Pancreas (tissue), 10 donors: Measurements from ENCODE around the gene HMGXB4. TPM values are rescaled to one million over a fixed set of nuclear protein-coding genes. Genes with fewer than 3 reads are reported as not detected.

Experiments used
- ATAC-seq, 4 donors: fragments of 200-7000 bp; cut with Tn5 transposase; one replicate each; pipeline versions ENCODE4 v1.8.0 to v1.9.1; 2020; ENCODE audit warnings: mild to moderate bottlenecking in 4 of 4, moderate library complexity in 4 of 4
- DNase-seq, 6 donors: peaks; one replicate each; pipeline ENCODE4 v3.0.0-alpha.2; 2020
- FAIRE-seq: peaks from 2 replicates; lab custom pipeline; 2012; peaks lifted over from hg19 to GRCh38; lab: Jason Lieb, UNC
- H3K27ac ChIP-seq, 4 donors: fragments of 200-600 bp; sonication (generic); 1 replicate in 3 of 4; 2 replicates in 1 of 4; pipeline versions ENCODE4 v1.5.0 to v1.8.0; 2020
- H3K27me3 ChIP-seq, 4 donors: fragments of 200-600 bp; one replicate each; pipeline ENCODE4 v1.8.0; 2021
- H3K36me3 ChIP-seq, 3 donors: fragments of 200-600 bp; sonication (generic) in 1 of 3; one replicate each; pipeline versions ENCODE4 v1.5.0 to v1.8.0; 2020 to 2021
- H3K4me1 ChIP-seq, 3 donors: fragments of 200-600 bp; one replicate each; pipeline ENCODE4 v1.8.0; 2021
- H3K4me3 ChIP-seq, 4 donors: fragments of 200-600 bp; sonication (generic) in 2 of 4; one replicate each; pipeline versions ENCODE4 v1.5.0 to v1.8.0; 2020 to 2021
- H3K9me3 ChIP-seq, 4 donors: fragments of 200-600 bp; one replicate each; pipeline ENCODE4 v1.8.0; 2021
- WGBS, 2 donors: extraction: QIAGEN DNeasy Blood & Tissue Kit; methylation state at CpG; one replicate each; pipeline ENCODE4 v1.1.7; 2013; 5-methylcytosine and 5-hydroxymethylcytosine counted together
- intact Hi-C, 3 donors: fragments of 100-400 bp; cut with DNase I; formaldehyde crosslinking; loops; one replicate each; pipeline versions ENCODE4 v1.11.1 to v1.14.2; 2022
- polyA plus RNA-seq, 2 donors: library from polyadenylated mRNA; stranded (reverse); fragments of 200-250 nt; gene quantifications; one replicate each; pipeline ENCODE4 v1.2.3, GENCODE V29; 2013
- total RNA-seq, 6 donors: library from RNA; stranded (reverse); fragmentation: NEBNext Ultra II Directional in 4 of 6; extraction: Animal tissue kit (Norgen Biotek cat#: 25700) in 4 of 6; gene quantifications; one replicate each; pipeline versions ENCODE4 v1.2.1 to v1.2.4, GENCODE V29; 2021 to 2023
- TF ChIP-seq, protein P1 (sequence below), 4 donors: fragments of 200-600 bp; sonication (generic) in 3 of 4; IDR thresholded peaks; one replicate each; pipeline versions ENCODE4 v1.5.0 to v1.8.0; 2021; ENCODE audit warnings: antibody characterized with exemption in 4 of 4
- donor health status: healthy with polysubstance abuse.
- donor health status: DM: no; HTN: no; CAD: no; lungs with moderate emphysema.
- donor health status: DM: no; HTN: no; CAD: no.
- donor health status: control.
- donor health status: control.
- donor health status: Bipolar disorder and iron deficiency.
- donor health status: DM: yes; HTN: yes; CAD: no.
- donor health status: DM: no; HTN: no; CAD: no.
- donor health status: DM: no; HTN: no; CAD: no.
- donor health status: DM: yes; HTN: yes; CAD: no.

Gene HMGXB4
- total and polyA plus RNA-seq, 8 donors, result 4.8 to 10.1 (median 6.0) TPM

DNA sequence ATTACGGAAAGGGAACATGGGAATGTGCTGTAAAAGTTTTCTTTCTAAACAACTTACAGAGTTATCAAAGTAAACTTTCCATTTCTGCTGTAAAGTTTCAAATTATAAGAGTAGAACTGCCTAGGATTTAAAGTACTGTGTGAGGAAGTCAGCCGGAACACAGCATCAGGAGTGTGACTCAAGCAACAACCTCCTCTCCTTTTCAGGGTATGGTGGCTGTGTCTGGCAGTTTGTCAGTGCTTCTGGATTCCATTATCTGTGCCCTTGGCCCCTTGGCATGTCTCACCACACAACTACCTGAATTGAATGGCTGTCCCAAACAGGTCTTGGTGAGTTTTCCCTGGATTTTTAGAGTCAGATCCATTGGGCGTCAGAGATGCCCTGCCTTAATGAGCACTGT is 35.5 kb downstream of the HMGXB4 start:
- ATAC-seq (no peak), FAIRE-seq (no peak), DNase-seq (no peak)
- Histone ChIP-seq H3K4me3 (no peak overlapping the region), H3K36me3 (peaks cover 0 to 40% (median 5%) of the 10 kb centered on the region in 3 donors), H3K27me3 (no peaks in the 10 kb centered on the region), H3K4me1 (no peaks in the 10 kb centered on the region), H3K9me3 (no peaks in the 10 kb centered on the region), H3K27ac (no peak overlapping the region)
- WGBS, 2 donors, result 95 to 96% methylated on average over 3 of the region's 3 CpGs
- TF ChIP-seq, protein P1, sequence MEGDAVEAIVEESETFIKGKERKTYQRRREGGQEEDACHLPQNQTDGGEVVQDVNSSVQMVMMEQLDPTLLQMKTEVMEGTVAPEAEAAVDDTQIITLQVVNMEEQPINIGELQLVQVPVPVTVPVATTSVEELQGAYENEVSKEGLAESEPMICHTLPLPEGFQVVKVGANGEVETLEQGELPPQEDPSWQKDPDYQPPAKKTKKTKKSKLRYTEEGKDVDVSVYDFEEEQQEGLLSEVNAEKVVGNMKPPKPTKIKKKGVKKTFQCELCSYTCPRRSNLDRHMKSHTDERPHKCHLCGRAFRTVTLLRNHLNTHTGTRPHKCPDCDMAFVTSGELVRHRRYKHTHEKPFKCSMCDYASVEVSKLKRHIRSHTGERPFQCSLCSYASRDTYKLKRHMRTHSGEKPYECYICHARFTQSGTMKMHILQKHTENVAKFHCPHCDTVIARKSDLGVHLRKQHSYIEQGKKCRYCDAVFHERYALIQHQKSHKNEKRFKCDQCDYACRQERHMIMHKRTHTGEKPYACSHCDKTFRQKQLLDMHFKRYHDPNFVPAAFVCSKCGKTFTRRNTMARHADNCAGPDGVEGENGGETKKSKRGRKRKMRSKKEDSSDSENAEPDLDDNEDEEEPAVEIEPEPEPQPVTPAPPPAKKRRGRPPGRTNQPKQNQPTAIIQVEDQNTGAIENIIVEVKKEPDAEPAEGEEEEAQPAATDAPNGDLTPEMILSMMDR (IDR thresholded peaks at IDR 0.05), result no peak
- intact Hi-C loops, result no loop called here

DNA sequence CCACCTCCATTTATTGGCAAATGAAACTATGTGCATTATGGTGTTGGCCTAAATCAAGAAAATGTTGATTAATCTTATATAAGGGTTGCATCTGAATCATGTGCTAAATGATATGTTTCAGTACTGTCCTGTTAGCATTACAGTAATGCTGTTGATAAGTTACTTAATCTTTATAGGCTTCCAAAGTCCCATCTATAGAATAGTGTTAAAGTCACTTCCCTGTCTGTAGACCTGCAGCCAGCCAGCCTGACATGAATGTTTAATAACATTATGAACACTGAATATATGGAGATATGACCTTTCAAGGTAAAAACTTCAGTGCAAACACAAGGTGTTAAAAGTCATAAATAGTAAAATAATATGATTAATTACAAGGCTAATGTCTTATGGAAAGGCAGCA is 38.8 kb downstream of the HMGXB4 start:
- ATAC-seq (no peak), FAIRE-seq (no peak), DNase-seq (no peak)
- Histone ChIP-seq H3K27me3 (no peaks in the 10 kb centered on the region), H3K9me3 (no peaks in the 10 kb centered on the region), H3K4me1 (peaks cover 0 to 5% (median 3%) of the 10 kb centered on the region in 3 donors), H3K27ac (no peak overlapping the region), H3K4me3 (no peak overlapping the region), H3K36me3 (peaks cover 0 to 25% (median 5%) of the 10 kb centered on the region in 3 donors)
- intact Hi-C loops, result no loop called here
- TF ChIP-seq, protein P1 (IDR thresholded peaks at IDR 0.05), result no peak

DNA sequence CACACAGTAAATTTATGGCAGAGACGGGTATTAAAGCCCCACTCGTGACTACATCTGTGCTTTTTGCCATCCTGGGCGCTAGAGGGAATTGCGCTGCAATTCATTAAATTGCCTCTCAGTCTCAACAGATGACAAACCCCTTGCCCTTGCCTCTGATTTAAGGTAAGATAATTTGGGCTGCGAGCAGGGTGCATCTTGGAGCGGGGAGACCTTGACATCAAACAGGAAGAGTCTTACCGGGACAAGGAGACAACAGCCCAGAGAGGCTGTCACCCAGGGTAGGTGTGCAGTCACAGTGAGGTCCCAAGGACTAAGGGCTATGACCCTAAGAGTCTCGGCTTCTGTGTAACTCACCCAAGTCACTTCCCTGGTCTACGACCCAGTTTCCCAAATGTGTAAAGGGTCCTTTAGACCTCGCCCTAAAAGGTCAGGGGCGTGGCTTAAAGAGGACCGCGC is 42.0 kb downstream of the HMGXB4 start:
- ATAC-seq, result peak; percentile 2 to 27 (median 8)
- WGBS, 2 donors, result 7% methylated on average over 13 of the region's 13 CpGs
- peaks cover 0 to 11% (median 5%) of the 10 kb centered on the region in 3 donors for H3K4me1 ChIP-seq
- peak overlapping the region; percentile 90 to 97 (median 92) for H3K27ac ChIP-seq
- DNase-seq, result no peak
- intact Hi-C loops, result no loop called here
- TF ChIP-seq, protein P1 (IDR thresholded peaks at IDR 0.05), result no peak
- no peaks in the 10 kb centered on the region for H3K27me3 ChIP-seq
- peak overlapping the region; percentile 69 to 85 (median 82) for H3K4me3 ChIP-seq
- H3K9me3 ChIP-seq, result no peaks in the 10 kb centered on the region
- FAIRE-seq, result no peak
- no peaks in the 10 kb centered on the region for H3K36me3 ChIP-seq

DNA sequence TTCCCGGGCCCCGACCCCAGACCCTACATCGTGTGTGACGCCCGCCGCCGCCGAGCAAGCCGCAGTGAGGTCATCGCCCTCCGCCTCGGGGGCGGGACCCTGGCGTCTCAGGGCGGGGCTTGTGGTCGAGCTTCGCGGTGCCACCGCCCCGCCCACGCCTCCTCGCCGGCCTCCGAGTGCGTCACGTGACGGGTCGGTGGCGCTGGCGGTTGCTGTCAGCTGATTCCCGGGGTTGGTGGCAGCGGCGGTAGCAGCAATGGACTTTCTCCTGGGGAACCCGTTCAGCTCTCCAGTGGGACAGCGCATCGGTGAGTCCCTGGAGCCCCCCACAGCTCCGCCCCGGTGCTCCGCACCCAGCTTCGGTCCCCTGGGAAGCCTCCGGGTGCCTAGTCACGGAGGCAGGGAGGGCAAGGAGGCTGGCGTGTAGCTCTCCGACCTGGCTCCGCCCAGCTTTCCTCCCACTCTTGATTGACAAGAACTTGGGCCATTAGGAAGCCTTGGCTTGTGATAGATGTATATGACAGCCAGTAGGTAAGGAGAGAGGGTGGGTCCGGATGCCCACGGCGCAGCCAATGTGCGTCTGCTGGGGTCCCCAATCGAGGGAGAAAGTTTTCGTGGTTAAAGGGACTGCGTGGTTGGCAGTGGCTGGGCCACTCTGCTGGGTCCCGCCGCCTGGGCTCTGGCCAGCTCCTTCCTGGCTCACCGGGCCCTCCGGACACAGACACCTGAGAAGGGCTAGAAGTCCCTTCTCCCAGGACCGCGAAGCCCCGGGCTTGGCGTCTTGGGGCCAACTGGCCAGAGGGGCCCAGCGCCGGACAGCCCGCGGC is 42.6 kb downstream of the HMGXB4 start, which contains the start of gene TOM1:
TSS of gene TOM1 (plus strand) at position 222 of the 827 bp plus-strand sequence. CDS start at position 257, 35 bp downstream.
- peak within 1 kb of the TSS; percentile 69 to 85 (median 82) for H3K4me3 ChIP-seq
- no peaks in the 10 kb centered on the region for H3K36me3 ChIP-seq
- peak within 1 kb of the TSS; percentile 90 to 97 (median 92) for H3K27ac ChIP-seq
- DNase-seq (peak; percentile 95 to 99 (median 98)), FAIRE-seq (peak; percentile 68), ATAC-seq (peak; percentile 92 to 97 (median 94))
- intact Hi-C loops, result no loop called here
- peaks cover 0 to 11% (median 5%) of the 10 kb centered on the region in 3 donors for H3K4me1 ChIP-seq
- H3K9me3 ChIP-seq, result no peaks in the 10 kb centered on the region
- H3K27me3 ChIP-seq, result no peaks in the 10 kb centered on the region
- WGBS, 2 donors, result 0% methylated on average over 60 to 64 of the region's 64 CpGs
- TF ChIP-seq, protein P1 (IDR thresholded peaks at IDR 0.05), result no peak
